H9 (cell line): ENCODE measurements around the gene CWC27. TPM values are rescaled to one million over a fixed set of nuclear protein-coding genes. Genes with fewer than 3 reads are reported as not detected.

ENCODE experiments used
- DNase-seq: peaks from one replicate; pipeline ENCODE4 v3.0.0-alpha.2; 2017
- H2AFZ ChIP-seq: one replicate; pipeline ENCODE4 v1.6.1; 2013; ENCODE audit warnings: mild to moderate bottlenecking, low read length, control low read depth, moderate library complexity
- H2AK5ac ChIP-seq: 2 replicates; pipeline ENCODE4 v1.6.1; 2013; ENCODE audit warnings: low read length, control low read depth, mixed read lengths; ENCODE audit not compliant: insufficient read length
- H2BK120ac ChIP-seq: one replicate; pipeline ENCODE4 v1.6.1; 2013; ENCODE audit warnings: low read depth, mild to moderate bottlenecking, low read length, control low read depth, inconsistent platforms; ENCODE audit not compliant: poor library complexity, severe bottlenecking
- H2BK12ac ChIP-seq: 2 replicates; pipeline ENCODE4 v1.6.1; 2013; ENCODE audit warnings: low read length, control low read depth, mixed read lengths, low read depth; ENCODE audit not compliant: insufficient read length
- H2BK15ac ChIP-seq: 2 replicates; pipeline ENCODE4 v1.6.1; 2013; ENCODE audit warnings: low read depth, low read length, control low read depth
- H2BK20ac ChIP-seq: one replicate; pipeline ENCODE4 v1.6.1; 2013; ENCODE audit warnings: low read depth, mild to moderate bottlenecking, low read length, control low read depth, inconsistent platforms; ENCODE audit not compliant: poor library complexity, severe bottlenecking
- H2BK5ac ChIP-seq: 2 replicates; pipeline ENCODE4 v1.6.1; 2013; ENCODE audit warnings: low read length, control low read depth, mixed read lengths; ENCODE audit not compliant: insufficient read length
- H3K14ac ChIP-seq: 2 replicates; pipeline ENCODE4 v1.6.1; 2013; ENCODE audit warnings: low read length, control low read depth; ENCODE audit not compliant: insufficient read depth
- H3K18ac ChIP-seq: 2 replicates; pipeline ENCODE4 v1.6.1; 2013; ENCODE audit warnings: low read depth, mild to moderate bottlenecking, mixed read lengths, low read length, control low read depth; ENCODE audit not compliant: insufficient read length
- H3K23ac ChIP-seq: 2 replicates; pipeline ENCODE4 v1.6.1; 2013; ENCODE audit warnings: low read length, control low read depth, mixed read lengths, low read depth; ENCODE audit not compliant: insufficient read length
- H3K23me2 ChIP-seq: 2 replicates; pipeline ENCODE4 v1.6.1; 2013; ENCODE audit warnings: low read depth, mild to moderate bottlenecking, mixed read lengths, low read length, control low read depth; ENCODE audit not compliant: insufficient read length, poor library complexity, severe bottlenecking
- H3K27ac ChIP-seq: 2 replicates; pipeline ENCODE4 v1.5.1; 2013; ENCODE audit warnings: low read length, control low read depth, mixed read lengths, low read depth; ENCODE audit not compliant: insufficient read length
- H3K27me3 ChIP-seq: 2 replicates; pipeline ENCODE4 v1.6.1; 2013; ENCODE audit warnings: low read length, control low read depth, inconsistent platforms; ENCODE audit not compliant: insufficient read depth
- H3K4ac ChIP-seq: 2 replicates; pipeline ENCODE4 v1.6.1; 2013; ENCODE audit warnings: low read depth, mild to moderate bottlenecking, control low read depth, inconsistent platforms, low read length, moderate library complexity
- H3K4me1 ChIP-seq: 2 replicates; pipeline ENCODE4 v1.6.1; 2013; ENCODE audit warnings: low read length, control low read depth, inconsistent platforms; ENCODE audit not compliant: insufficient read depth
- H3K4me2 ChIP-seq: 2 replicates; pipeline ENCODE4 v1.6.1; 2013; ENCODE audit warnings: low read length, control low read depth, mixed read lengths; ENCODE audit not compliant: insufficient read length, insufficient read depth
- H3K56ac ChIP-seq: 2 replicates; pipeline ENCODE4 v1.6.1; 2013; ENCODE audit warnings: low read depth, mild to moderate bottlenecking, mixed read lengths, low read length, control low read depth; ENCODE audit not compliant: insufficient read length
- H3K79me1 ChIP-seq: 2 replicates; pipeline ENCODE4 v1.6.1; 2013; ENCODE audit warnings: low read depth, mild to moderate bottlenecking, moderate library complexity, low read length, control low read depth, inconsistent platforms; ENCODE audit not compliant: insufficient read depth, poor library complexity, severe bottlenecking
- H3K79me2 ChIP-seq: 2 replicates; pipeline ENCODE4 v1.6.1; 2013; ENCODE audit warnings: low read length, control low read depth, inconsistent platforms; ENCODE audit not compliant: insufficient read depth
- H3K9ac ChIP-seq: 2 replicates; pipeline ENCODE4 v1.6.1; 2013; ENCODE audit warnings: low read length, control low read depth, mixed read lengths; ENCODE audit not compliant: insufficient read length; ENCODE audit errors: extremely low read depth
- H3K9me3 ChIP-seq: one replicate; pipeline ENCODE4 v1.6.1; 2013; ENCODE audit warnings: low read depth, low read length, inconsistent platforms; ENCODE audit not compliant: control insufficient read depth
- H3T11ph ChIP-seq: one replicate; pipeline ENCODE4 v1.6.1; 2013; ENCODE audit warnings: mild to moderate bottlenecking, low read length, control low read depth, inconsistent platforms
- H4K20me1 ChIP-seq: one replicate; pipeline ENCODE4 v1.6.1; 2013; ENCODE audit not compliant: control insufficient read depth, insufficient read length, insufficient read depth
- H4K5ac ChIP-seq: 2 replicates; pipeline ENCODE4 v1.6.1; 2013; ENCODE audit warnings: low read depth, mild to moderate bottlenecking, mixed read lengths, low read length, control low read depth; ENCODE audit not compliant: insufficient read length
- H4K8ac ChIP-seq: replicated peaks from 2 replicates; pipeline ENCODE4 v1.6.1; 2013; ENCODE audit warnings: low read length, control low read depth, mixed read lengths, low read depth; ENCODE audit not compliant: insufficient read length
- H4K91ac ChIP-seq: 2 replicates; pipeline ENCODE4 v1.6.1; 2013; ENCODE audit warnings: low read depth, mild to moderate bottlenecking, moderate library complexity, mixed read lengths, low read length, control low read depth; ENCODE audit not compliant: insufficient read length
- H3K27ac Mint-ChIP-seq, 3 experiments: 2 replicates in 2 of 3; 3 replicates in 1 of 3; pipeline ENCODE4 v1.8.0; 2020 to 2021; ENCODE audit warnings: mixed read lengths in 3 of 3, mild to moderate bottlenecking in 1 of 3, moderate library complexity in 1 of 3
- H3K27me3 Mint-ChIP-seq: 2 replicates; pipeline ENCODE4 v1.8.0; 2021; ENCODE audit warnings: low read depth, mild to moderate bottlenecking, moderate library complexity, mixed read lengths
- H3K36me3 Mint-ChIP-seq, 3 experiments: 2 replicates in 2 of 3; 3 replicates in 1 of 3; pipeline ENCODE4 v1.8.0; 2020 to 2021; ENCODE audit warnings: low read depth in 3 of 3, mixed read lengths in 3 of 3; ENCODE audit not compliant: insufficient read depth in 1 of 3
- H3K4me1 Mint-ChIP-seq, 2 experiments: 2 replicates each; pipeline ENCODE4 v1.8.0; 2020; ENCODE audit warnings: mixed read lengths in 2 of 2
- H3K4me3 Mint-ChIP-seq, 2 experiments: 2 replicates in 1 of 2; 3 replicates in 1 of 2; pipeline ENCODE4 v1.8.0; 2020 to 2021; ENCODE audit warnings: mild to moderate bottlenecking in 2 of 2, mixed read lengths in 2 of 2, moderate library complexity in 1 of 2
- H3K9me3 Mint-ChIP-seq, 2 experiments: 2 replicates in 1 of 2; 3 replicates in 1 of 2; pipeline ENCODE4 v1.8.0; 2020; ENCODE audit warnings: mild to moderate bottlenecking in 2 of 2, mixed read lengths in 2 of 2, moderate library complexity in 1 of 2
- WGBS: extraction: QIAGEN DNeasy Blood & Tissue Kit; methylation state at CpG from one replicate; pipeline ENCODE4 v1.1.7; 2013; ENCODE audit warnings: missing lambda C conversion rate, low lambda C conversion rate, mixed read lengths; ENCODE audit not compliant: insufficient read length; ENCODE audit errors: extremely low coverage; 5-methylcytosine and 5-hydroxymethylcytosine counted together
- total RNA-seq: library from RNA; stranded (reverse); gene quantifications from 2 replicates; pipeline ENCODE4 v1.2.1, GENCODE V29; 2021
- TF ChIP-seq, protein P1 (sequence below): fragments of 200-600 bp; sonication (generic); conservative IDR thresholded peaks from 3 replicates; pipeline ENCODE4 v1.8.0; 2021; ENCODE audit warnings: antibody characterized with exemption, mild to moderate bottlenecking

The CWC27 gene
- total RNA-seq, 1 experiment from 2014 or later = 41.9 TPM

DNA sequence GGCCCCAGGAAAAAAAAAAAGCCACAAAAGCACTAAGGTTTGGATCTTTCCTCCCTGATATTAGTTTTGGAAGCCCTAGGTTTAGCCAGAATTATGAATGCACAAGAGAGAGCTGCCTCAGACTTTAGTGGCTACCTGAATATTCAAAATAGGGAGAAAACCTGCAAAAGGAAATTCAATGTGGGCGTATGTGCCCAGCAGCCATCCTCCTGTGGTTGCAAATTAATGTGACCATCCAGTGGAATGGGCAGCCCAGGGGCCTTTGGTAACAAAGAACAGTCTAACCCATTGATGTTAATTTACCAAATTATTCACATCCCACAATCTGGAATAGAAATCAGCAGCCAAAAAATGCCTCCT, 298.4 kb downstream of the CWC27 start:
- Histone ChIP-seq H2AK5ac (no peak overlapping the region), H2BK12ac (no peak overlapping the region), H4K20me1 (no peaks in the 10 kb centered on the region), H3T11ph (no peak overlapping the region), H3K4ac (no peak overlapping the region), H3K27me3 (no peaks in the 10 kb centered on the region), H3K79me2 (no peaks in the 10 kb centered on the region), H3K56ac (no peak overlapping the region), H3K18ac (no peak overlapping the region), H3K4me1 (no peaks in the 10 kb centered on the region; the same call in 1 of the 2 replicates), H3K27ac (no peak overlapping the region), H2AFZ (no peak overlapping the region), H3K23me2 (no peaks in the 10 kb centered on the region), H2BK5ac (no peak overlapping the region), H3K9ac (no peak overlapping the region), H3K4me2 (no peak overlapping the region), H2BK15ac (no peak overlapping the region), H4K91ac (no peak overlapping the region), H4K8ac (no peak overlapping the region), H3K23ac (no peak overlapping the region), H3K9me3 (no peaks in the 10 kb centered on the region), H3K14ac (no peak overlapping the region), H4K5ac (no peak overlapping the region), H2BK120ac (no peak overlapping the region), H2BK20ac (no peak overlapping the region), H3K79me1 (no peaks in the 10 kb centered on the region)
- TF ChIP-seq, protein P1, sequence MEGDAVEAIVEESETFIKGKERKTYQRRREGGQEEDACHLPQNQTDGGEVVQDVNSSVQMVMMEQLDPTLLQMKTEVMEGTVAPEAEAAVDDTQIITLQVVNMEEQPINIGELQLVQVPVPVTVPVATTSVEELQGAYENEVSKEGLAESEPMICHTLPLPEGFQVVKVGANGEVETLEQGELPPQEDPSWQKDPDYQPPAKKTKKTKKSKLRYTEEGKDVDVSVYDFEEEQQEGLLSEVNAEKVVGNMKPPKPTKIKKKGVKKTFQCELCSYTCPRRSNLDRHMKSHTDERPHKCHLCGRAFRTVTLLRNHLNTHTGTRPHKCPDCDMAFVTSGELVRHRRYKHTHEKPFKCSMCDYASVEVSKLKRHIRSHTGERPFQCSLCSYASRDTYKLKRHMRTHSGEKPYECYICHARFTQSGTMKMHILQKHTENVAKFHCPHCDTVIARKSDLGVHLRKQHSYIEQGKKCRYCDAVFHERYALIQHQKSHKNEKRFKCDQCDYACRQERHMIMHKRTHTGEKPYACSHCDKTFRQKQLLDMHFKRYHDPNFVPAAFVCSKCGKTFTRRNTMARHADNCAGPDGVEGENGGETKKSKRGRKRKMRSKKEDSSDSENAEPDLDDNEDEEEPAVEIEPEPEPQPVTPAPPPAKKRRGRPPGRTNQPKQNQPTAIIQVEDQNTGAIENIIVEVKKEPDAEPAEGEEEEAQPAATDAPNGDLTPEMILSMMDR = no peak
- Mint-ChIP-seq H3K4me1 (peaks cover 7 to 25% of the 10 kb centered on the region in 2 experiments), H3K4me3 (no peak overlapping the region), H3K27ac (no peak overlapping the region), H3K27me3 (no peaks in the 10 kb centered on the region; the same call in 1 of the 2 replicates), H3K9me3 (no peaks in the 10 kb centered on the region), H3K36me3 (no peaks in the 10 kb centered on the region)
- WGBS = no CpG with 5 or more reads among the region's 1 CpG
- DNase-seq = no peak

Other genes with a start within 250 kb of the CWC27 start
- 5.0 and 5.4 TPM in 2 replicates for gene SHISAL2B, start 78.4 kb upstream of the CWC27 start, total RNA-seq
- gene SREK1IP1, start 239 bp upstream of the CWC27 start, total RNA-seq = 24.2 and 28.6 TPM in 2 replicates